ENCODE measurements around the gene PRKN.
"Not testable (repeated sequence)": the region's sequence is repeated elsewhere in the genome, so short reads cannot be mapped to it uniquely, and the experiment has no call there.

- TF ChIP-seq, protein P1, sequence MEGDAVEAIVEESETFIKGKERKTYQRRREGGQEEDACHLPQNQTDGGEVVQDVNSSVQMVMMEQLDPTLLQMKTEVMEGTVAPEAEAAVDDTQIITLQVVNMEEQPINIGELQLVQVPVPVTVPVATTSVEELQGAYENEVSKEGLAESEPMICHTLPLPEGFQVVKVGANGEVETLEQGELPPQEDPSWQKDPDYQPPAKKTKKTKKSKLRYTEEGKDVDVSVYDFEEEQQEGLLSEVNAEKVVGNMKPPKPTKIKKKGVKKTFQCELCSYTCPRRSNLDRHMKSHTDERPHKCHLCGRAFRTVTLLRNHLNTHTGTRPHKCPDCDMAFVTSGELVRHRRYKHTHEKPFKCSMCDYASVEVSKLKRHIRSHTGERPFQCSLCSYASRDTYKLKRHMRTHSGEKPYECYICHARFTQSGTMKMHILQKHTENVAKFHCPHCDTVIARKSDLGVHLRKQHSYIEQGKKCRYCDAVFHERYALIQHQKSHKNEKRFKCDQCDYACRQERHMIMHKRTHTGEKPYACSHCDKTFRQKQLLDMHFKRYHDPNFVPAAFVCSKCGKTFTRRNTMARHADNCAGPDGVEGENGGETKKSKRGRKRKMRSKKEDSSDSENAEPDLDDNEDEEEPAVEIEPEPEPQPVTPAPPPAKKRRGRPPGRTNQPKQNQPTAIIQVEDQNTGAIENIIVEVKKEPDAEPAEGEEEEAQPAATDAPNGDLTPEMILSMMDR (tag by site-specific recombination; IDR thresholded peaks at IDR 0.05) = not testable (repeated sequence)
- not testable (repeated sequence) for TF ChIP-seq ZBTB17 (tag by site-specific recombination; IDR thresholded peaks at IDR 0.05); ZNF596 (tag by site-specific recombination; IDR thresholded peaks at IDR 0.05); ZNF423 (tag by site-specific recombination; IDR thresholded peaks at IDR 0.05); ZBTB7A (tag by site-specific recombination; IDR thresholded peaks at IDR 0.05; ENCODE audit: low read depth)
Observed at GRCh38 chr6:161496271-161496670, 1231.3 kb downstream of the PRKN start.
